ENCODE measurements around the gene HIGD2B. TPM values are rescaled to one million over a fixed set of nuclear protein-coding genes. Genes with fewer than 3 reads are reported as not detected.
"Not testable (repeated sequence)": the region's sequence is repeated elsewhere in the genome, so short reads cannot be mapped to it uniquely, and the experiment has no call there.

Gene HIGD2B
- under 1 TPM; 0.27 to 0.31 TPM for total RNA-seq

GRCh38 chr15:72685925-72686794 is at the start of gene HIGD2B, which contains the start of gene BBS4:
Gene HIGD2B, minus strand, starts transcription at chr15:72686182. Its CDS starts 9,808 bp downstream, at chr15:72676374.
Gene BBS4, plus strand, starts transcription at chr15:72686207. Its CDS starts 21 bp downstream, at chr15:72686228.
- Mint-ChIP-seq H3K27ac (peak within 1 kb of the TSS; percentile 89), H3K4me1 (ENCODE audit: low read depth) (peaks cover 13% of the 10 kb centered on the region), H3K36me3 (no peaks in the 10 kb centered on the region), H3K4me3 (peak within 1 kb of the TSS; percentile 85), H3K27me3 (no peaks in the 10 kb centered on the region), H3K9me3 (no peaks in the 10 kb centered on the region)
- DNase-seq: peak; percentile 93
- POLR2A ChIA-PET: interaction anchor here (0.7 to 1.1 kb wide), 2 partner anchors 213 to 568 kb away, joined by 3 read pairs; partner anchors contain the start of gene SENP8
- intact Hi-C loops (cut with micrococcal nuclease): loop anchor here (2.0 to 5.0 kb wide), 4 partner anchors 51 to 569 kb away; partner anchors contain the start of genes ADPGK, ARIH1, MYO9A and SENP8
- CTCF ChIA-PET: interaction anchor here (0.7 to 4.0 kb wide), 5 partner anchors 10 to 129 kb away, joined by 3 to 35 read pairs (median 4); no protein-coding TSS in a partner anchor

GRCh38 chr15:72735111-72735510 is 49.1 kb upstream of the HIGD2B start:
- Mint-ChIP-seq H3K36me3 (peaks cover 37% of the 10 kb centered on the region), H3K4me1 (ENCODE audit: low read depth) (peaks cover 20% of the 10 kb centered on the region), H3K27ac (no peak overlapping the region), H3K9me3 (no peaks in the 10 kb centered on the region), H3K4me3 (no peak overlapping the region), H3K27me3 (no peaks in the 10 kb centered on the region)
- POLR2A ChIA-PET: no interaction called here
- CTCF ChIA-PET: interaction anchor here (0.6 to 3.9 kb wide), 2 partner anchors 13 to 24 kb away, joined by 3 to 29 read pairs; no protein-coding TSS in a partner anchor
- intact Hi-C loops (cut with micrococcal nuclease): no loop called here
- DNase-seq: no peak

- intact Hi-C loops (cut with micrococcal nuclease): no loop called here
Observed at GRCh38 chr15:72733941-72734738, 48.2 kb upstream of the HIGD2B start.

GRCh38 chr15:72732516-72732915 is 46.5 kb upstream of the HIGD2B start:
- Mint-ChIP-seq H3K4me3 (no peak overlapping the region), H3K4me1 (ENCODE audit: low read depth) (peaks cover 2% of the 10 kb centered on the region), H3K27me3 (no peaks in the 10 kb centered on the region), H3K36me3 (peaks cover 22% of the 10 kb centered on the region), H3K27ac (no peak overlapping the region), H3K9me3 (no peaks in the 10 kb centered on the region)
- POLR2A ChIA-PET: no interaction called here
- CTCF ChIA-PET: interaction anchor here (2.8 kb wide), 1 partner anchor 10 kb away, joined by 21 read pairs; no protein-coding TSS in a partner anchor
- intact Hi-C loops (cut with micrococcal nuclease): no loop called here
- no peak for DNase-seq

More at GRCh38 chr15:72733941-72734738, 48.2 kb upstream of the HIGD2B start:
- Mint-ChIP-seq H3K9me3 (no peaks in the 10 kb centered on the region), H3K4me1 (ENCODE audit: low read depth) (peaks cover 11% of the 10 kb centered on the region), H3K27me3 (no peaks in the 10 kb centered on the region), H3K27ac (no peak overlapping the region), H3K4me3 (no peak overlapping the region), H3K36me3 (peaks cover 31% of the 10 kb centered on the region)
- CTCF ChIA-PET: interaction anchor here (0.6 to 3.9 kb wide), 2 partner anchors 12 to 23 kb away, joined by 3 to 29 read pairs; no protein-coding TSS in a partner anchor
- POLR2A ChIA-PET: no interaction called here
- no peak for DNase-seq

- Mint-ChIP-seq H3K27me3 (no peaks in the 10 kb centered on the region), H3K9me3 (no peaks in the 10 kb centered on the region), H3K4me3 (no peak overlapping the region), H3K27ac (no peak overlapping the region), H3K36me3 (peaks cover 18% of the 10 kb centered on the region), H3K4me1 (ENCODE audit: low read depth) (peaks cover 2% of the 10 kb centered on the region)
- ChIA-PET POLR2A (no interaction called here), CTCF (interaction anchor here (2.8 kb wide), 1 partner anchor 10 kb away, joined by 21 read pairs; no protein-coding TSS in a partner anchor)
- intact Hi-C loops (cut with micrococcal nuclease): no loop called here
- DNase-seq: no peak
Observed at GRCh38 chr15:72732086-72732485, 46.1 kb upstream of the HIGD2B start.

- H3K9me3 Mint-ChIP-seq: no peaks in the 10 kb centered on the region
- CTCF ChIA-PET: interaction anchor here (0.6 to 1.7 kb wide), 3 partner anchors 35 to 354 kb away, joined by 3 to 6 read pairs (median 5); no protein-coding TSS in a partner anchor
Observed at GRCh38 chr15:72728821-72729220, 42.8 kb upstream of the HIGD2B start.

GRCh38 chr15:72728249-72728648 is 42.3 kb upstream of the HIGD2B start:
- H3K4me1 Mint-ChIP-seq (ENCODE audit: low read depth); intact Hi-C loops (cut with micrococcal nuclease); H3K4me3 Mint-ChIP-seq; H3K27ac Mint-ChIP-seq; POLR2A ChIA-PET; DNase-seq; H3K9me3 Mint-ChIP-seq; H3K27me3 Mint-ChIP-seq: not testable (repeated sequence)
- H3K36me3 Mint-ChIP-seq: peaks cover 10% of the 10 kb centered on the region
- CTCF ChIA-PET: interaction anchor here (0.6 to 1.7 kb wide), 2 partner anchors 193 to 354 kb away, joined by 3 to 6 read pairs; no protein-coding TSS in a partner anchor

More at GRCh38 chr15:72728821-72729220, 42.8 kb upstream of the HIGD2B start:
- Mint-ChIP-seq H3K27me3 (no peaks in the 10 kb centered on the region), H3K4me3 (no peak overlapping the region), H3K27ac (no peak overlapping the region), H3K4me1 (ENCODE audit: low read depth) (peaks cover 2% of the 10 kb centered on the region), H3K36me3 (peaks cover 13% of the 10 kb centered on the region)
- intact Hi-C loops (cut with micrococcal nuclease): no loop called here
- no peak for DNase-seq
- POLR2A ChIA-PET: no interaction called here

- CTCF ChIA-PET: no interaction called here
- no peaks in the 10 kb centered on the region for H3K9me3 Mint-ChIP-seq
- no peak for DNase-seq
- H3K36me3 Mint-ChIP-seq: peaks cover 5% of the 10 kb centered on the region
- H3K4me1 Mint-ChIP-seq (ENCODE audit: low read depth): peaks cover 2% of the 10 kb centered on the region
- H3K4me3 Mint-ChIP-seq: no peak overlapping the region
- intact Hi-C loops (cut with micrococcal nuclease): no loop called here
- H3K27ac Mint-ChIP-seq: no peak overlapping the region
- POLR2A ChIA-PET: no interaction called here
- H3K27me3 Mint-ChIP-seq: no peaks in the 10 kb centered on the region
Observed at GRCh38 chr15:72727154-72727553, 41.2 kb upstream of the HIGD2B start.

GRCh38 chr15:72725851-72726250 is 39.9 kb upstream of the HIGD2B start:
- CTCF ChIA-PET, POLR2A ChIA-PET: not testable (repeated sequence)

GRCh38 chr15:72725446-72725845 is 39.5 kb upstream of the HIGD2B start:
- Mint-ChIP-seq H3K4me3 (no peak overlapping the region), H3K27ac (no peak overlapping the region), H3K4me1 (ENCODE audit: low read depth) (peaks cover 2% of the 10 kb centered on the region), H3K36me3 (no peaks in the 10 kb centered on the region), H3K27me3 (no peaks in the 10 kb centered on the region), H3K9me3 (no peaks in the 10 kb centered on the region)
- POLR2A ChIA-PET: no interaction called here
- CTCF ChIA-PET: no interaction called here
- no peak for DNase-seq
- intact Hi-C loops (cut with micrococcal nuclease): no loop called here

More at GRCh38 chr15:72725851-72726250, 39.9 kb upstream of the HIGD2B start:
- H3K36me3 Mint-ChIP-seq; H3K4me1 Mint-ChIP-seq (ENCODE audit: low read depth); DNase-seq; H3K27ac Mint-ChIP-seq; H3K27me3 Mint-ChIP-seq; H3K4me3 Mint-ChIP-seq; H3K9me3 Mint-ChIP-seq; intact Hi-C loops (cut with micrococcal nuclease): not testable (repeated sequence)

- Mint-ChIP-seq H3K9me3 (no peaks in the 10 kb centered on the region), H3K36me3 (no peaks in the 10 kb centered on the region), H3K4me1 (ENCODE audit: low read depth) (peaks cover 2% of the 10 kb centered on the region), H3K27ac (no peak overlapping the region), H3K27me3 (no peaks in the 10 kb centered on the region), H3K4me3 (no peak overlapping the region)
- ChIA-PET POLR2A (no interaction called here), CTCF (interaction anchor here (0.9 to 3.5 kb wide), 9 partner anchors 15 to 542 kb away, joined by 3 to 45 read pairs (median 15); no protein-coding TSS in a partner anchor)
- no peak for DNase-seq
- intact Hi-C loops (cut with micrococcal nuclease): loop anchor here (5.0 kb wide), 2 partner anchors 418 to 518 kb away; no protein-coding TSS in a partner anchor
Observed at GRCh38 chr15:72724028-72724427, 38.0 kb upstream of the HIGD2B start.
